Measurements from ENCODE around the gene CEP104.
A peak's percentile ranks its signal among the peaks of the same experiment; 100 is the strongest.

DNA sequence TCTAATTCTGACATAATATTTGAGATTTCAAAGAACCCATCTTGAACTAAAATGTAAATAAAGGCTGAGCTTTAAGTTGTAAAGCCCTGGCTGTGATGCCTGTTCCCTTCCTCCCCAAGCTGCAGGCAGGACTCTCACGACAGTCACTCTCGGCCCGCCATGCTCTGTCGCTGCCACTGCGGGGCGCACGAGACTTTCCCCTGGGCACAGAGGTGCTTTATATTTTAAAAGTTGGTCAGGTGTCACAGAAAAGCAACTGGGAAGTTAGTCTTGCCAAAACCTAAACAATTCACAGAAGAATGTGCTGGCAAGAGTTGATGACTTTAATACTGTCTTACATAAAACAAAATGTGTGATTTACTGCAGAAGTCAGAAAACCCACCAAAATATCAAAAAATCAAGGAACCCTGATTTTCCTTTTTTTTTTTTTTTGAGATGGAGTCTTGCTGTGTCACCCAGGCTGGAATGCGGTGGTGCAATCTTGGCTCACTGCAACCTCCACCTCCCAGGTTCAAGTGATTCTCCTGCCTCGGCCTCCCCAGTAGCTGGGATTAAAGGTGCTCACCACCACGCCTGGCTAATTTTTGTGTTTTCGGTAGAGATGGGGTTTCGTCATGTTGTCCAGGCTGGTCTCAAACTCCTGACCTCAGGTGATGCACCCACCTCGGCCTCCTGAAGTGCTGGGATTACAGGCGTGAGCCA is 71.4 kb downstream of the CEP104 start:
- TF ChIP-seq FOXM1 (IDR thresholded peaks at IDR 0.05; ENCODE audit: low read depth) (no peak), EP300 (IDR thresholded peaks at IDR 0.05; ENCODE audit: borderline replicate concordance in 1 of 2, low read depth in 1 of 2, low read length in 1 of 2) (no peak), RFX5 (IDR thresholded peaks at IDR 0.05; ENCODE audit: low read length) (no peak), POLR2AphosphoS5 (IDR thresholded peaks at IDR 0.05; ENCODE audit: low read depth, low read length) (no peak), RAD21 (IDR thresholded peaks at IDR 0.05; ENCODE audit: low read length) (peak; percentile 29), GABPA (IDR thresholded peaks at IDR 0.05; ENCODE audit: low read depth) (no peak), FOXJ3 (CRISPR knock-in tag; IDR thresholded peaks at IDR 0.05) (no peak), EZH2phosphoT487 (IDR thresholded peaks at IDR 0.05; ENCODE audit: borderline replicate concordance, low read depth) (no peak), JUND (IDR thresholded peaks at IDR 0.05) (no peak)
- TF ChIP-seq, protein P1, sequence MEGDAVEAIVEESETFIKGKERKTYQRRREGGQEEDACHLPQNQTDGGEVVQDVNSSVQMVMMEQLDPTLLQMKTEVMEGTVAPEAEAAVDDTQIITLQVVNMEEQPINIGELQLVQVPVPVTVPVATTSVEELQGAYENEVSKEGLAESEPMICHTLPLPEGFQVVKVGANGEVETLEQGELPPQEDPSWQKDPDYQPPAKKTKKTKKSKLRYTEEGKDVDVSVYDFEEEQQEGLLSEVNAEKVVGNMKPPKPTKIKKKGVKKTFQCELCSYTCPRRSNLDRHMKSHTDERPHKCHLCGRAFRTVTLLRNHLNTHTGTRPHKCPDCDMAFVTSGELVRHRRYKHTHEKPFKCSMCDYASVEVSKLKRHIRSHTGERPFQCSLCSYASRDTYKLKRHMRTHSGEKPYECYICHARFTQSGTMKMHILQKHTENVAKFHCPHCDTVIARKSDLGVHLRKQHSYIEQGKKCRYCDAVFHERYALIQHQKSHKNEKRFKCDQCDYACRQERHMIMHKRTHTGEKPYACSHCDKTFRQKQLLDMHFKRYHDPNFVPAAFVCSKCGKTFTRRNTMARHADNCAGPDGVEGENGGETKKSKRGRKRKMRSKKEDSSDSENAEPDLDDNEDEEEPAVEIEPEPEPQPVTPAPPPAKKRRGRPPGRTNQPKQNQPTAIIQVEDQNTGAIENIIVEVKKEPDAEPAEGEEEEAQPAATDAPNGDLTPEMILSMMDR (IDR thresholded peaks at IDR 0.05), result peak; percentile 37
- TF ChIP-seq, protein P2, sequence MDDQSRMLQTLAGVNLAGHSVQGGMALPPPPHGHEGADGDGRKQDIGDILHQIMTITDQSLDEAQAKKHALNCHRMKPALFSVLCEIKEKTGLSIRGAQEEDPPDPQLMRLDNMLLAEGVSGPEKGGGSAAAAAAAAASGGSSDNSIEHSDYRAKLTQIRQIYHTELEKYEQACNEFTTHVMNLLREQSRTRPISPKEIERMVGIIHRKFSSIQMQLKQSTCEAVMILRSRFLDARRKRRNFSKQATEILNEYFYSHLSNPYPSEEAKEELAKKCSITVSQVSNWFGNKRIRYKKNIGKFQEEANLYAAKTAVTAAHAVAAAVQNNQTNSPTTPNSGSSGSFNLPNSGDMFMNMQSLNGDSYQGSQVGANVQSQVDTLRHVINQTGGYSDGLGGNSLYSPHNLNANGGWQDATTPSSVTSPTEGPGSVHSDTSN (IDR thresholded peaks at IDR 0.05), result no peak
- TF ChIP-seq, protein P3, sequence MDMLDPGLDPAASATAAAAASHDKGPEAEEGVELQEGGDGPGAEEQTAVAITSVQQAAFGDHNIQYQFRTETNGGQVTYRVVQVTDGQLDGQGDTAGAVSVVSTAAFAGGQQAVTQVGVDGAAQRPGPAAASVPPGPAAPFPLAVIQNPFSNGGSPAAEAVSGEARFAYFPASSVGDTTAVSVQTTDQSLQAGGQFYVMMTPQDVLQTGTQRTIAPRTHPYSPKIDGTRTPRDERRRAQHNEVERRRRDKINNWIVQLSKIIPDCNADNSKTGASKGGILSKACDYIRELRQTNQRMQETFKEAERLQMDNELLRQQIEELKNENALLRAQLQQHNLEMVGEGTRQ (IDR thresholded peaks at IDR 0.05; ENCODE audit: borderline replicate concordance, low read depth, low read length), result no peak
- TF ChIP-seq, protein P4, sequence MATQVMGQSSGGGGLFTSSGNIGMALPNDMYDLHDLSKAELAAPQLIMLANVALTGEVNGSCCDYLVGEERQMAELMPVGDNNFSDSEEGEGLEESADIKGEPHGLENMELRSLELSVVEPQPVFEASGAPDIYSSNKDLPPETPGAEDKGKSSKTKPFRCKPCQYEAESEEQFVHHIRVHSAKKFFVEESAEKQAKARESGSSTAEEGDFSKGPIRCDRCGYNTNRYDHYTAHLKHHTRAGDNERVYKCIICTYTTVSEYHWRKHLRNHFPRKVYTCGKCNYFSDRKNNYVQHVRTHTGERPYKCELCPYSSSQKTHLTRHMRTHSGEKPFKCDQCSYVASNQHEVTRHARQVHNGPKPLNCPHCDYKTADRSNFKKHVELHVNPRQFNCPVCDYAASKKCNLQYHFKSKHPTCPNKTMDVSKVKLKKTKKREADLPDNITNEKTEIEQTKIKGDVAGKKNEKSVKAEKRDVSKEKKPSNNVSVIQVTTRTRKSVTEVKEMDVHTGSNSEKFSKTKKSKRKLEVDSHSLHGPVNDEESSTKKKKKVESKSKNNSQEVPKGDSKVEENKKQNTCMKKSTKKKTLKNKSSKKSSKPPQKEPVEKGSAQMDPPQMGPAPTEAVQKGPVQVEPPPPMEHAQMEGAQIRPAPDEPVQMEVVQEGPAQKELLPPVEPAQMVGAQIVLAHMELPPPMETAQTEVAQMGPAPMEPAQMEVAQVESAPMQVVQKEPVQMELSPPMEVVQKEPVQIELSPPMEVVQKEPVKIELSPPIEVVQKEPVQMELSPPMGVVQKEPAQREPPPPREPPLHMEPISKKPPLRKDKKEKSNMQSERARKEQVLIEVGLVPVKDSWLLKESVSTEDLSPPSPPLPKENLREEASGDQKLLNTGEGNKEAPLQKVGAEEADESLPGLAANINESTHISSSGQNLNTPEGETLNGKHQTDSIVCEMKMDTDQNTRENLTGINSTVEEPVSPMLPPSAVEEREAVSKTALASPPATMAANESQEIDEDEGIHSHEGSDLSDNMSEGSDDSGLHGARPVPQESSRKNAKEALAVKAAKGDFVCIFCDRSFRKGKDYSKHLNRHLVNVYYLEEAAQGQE (IDR thresholded peaks at IDR 0.05; ENCODE audit: low read depth, low read length), result no peak

Measured in SK-N-SH (cell line).